NCI-H1092 treated with DMSO at 0.1 percent for 48 hours (cell line): ENCODE results near the gene NLRC3.
"Not testable (repeated sequence)": the region's sequence is repeated elsewhere in the genome, so short reads cannot be mapped to it uniquely, and the experiment has no call there.

Experiments
- DNase-seq: peaks from one replicate; lab custom pipeline; 2025; lab: John Stamatoyannopoulos, UW

Gene NLRC3

GRCh38 chr16:3513892-3514583 is 63.2 kb downstream of the NLRC3 start:
- no peak for DNase-seq

- no peak for DNase-seq
Observed at GRCh38 chr16:3511286-3512180, 65.7 kb downstream of the NLRC3 start.

DNA sequence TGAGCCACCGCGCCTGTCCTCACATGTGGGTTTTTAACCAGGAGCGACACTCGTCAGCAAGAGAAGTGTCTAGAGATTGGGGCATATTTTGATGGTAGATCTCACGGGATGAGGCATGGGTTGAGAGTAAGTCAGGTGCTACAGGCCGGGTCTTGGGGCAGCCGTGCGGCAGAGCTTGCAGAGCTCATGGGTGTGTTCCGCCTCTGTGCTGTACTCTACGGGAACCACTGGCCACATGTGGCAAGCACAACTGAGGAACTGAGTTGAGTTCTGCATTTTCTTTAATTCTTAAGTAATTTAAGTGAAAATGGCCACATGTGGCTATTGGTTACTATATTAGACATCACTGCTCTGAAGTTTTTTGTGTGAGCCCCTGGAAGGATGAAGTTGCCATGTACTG is 66.8 kb downstream of the NLRC3 start:
- DNase-seq = no peak

GRCh38 chr16:3509470-3509928 is 67.7 kb downstream of the NLRC3 start:
- no peak for DNase-seq

GRCh38 chr16:3508736-3509135 is 68.5 kb downstream of the NLRC3 start:
- DNase-seq = no peak

- no peak for DNase-seq
Observed at GRCh38 chr16:3503523-3503922, 73.7 kb downstream of the NLRC3 start.

DNA sequence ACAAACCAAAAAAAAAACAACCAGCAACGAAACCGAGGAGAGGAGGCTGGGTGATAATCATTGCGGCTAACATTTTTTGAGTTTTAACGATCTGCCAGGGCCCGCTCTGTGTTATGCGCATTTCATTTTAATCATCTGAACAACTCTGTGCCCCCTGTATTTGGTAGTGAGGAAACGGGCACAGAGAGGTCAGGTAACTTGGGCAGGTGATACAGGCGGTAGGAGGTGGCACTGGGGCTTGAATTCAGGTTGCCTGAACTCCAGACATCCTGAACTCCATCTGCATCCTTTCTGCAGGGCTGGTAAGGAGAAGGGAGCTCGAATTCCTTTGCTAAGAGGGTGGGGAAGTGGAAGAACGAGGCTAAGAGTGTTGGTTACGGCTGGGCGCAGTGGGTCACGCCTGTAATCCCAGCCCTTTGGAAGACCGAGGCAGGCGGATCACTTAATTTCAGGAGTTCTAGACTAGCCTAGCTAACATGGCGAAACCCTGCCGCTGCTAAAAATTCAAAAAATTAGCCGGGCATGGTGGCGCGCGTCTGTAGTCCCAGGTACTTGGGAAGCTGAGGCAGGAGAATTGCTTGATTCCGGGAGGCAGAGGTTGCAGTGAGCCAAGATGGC is 75.3 kb downstream of the NLRC3 start:
- DNase-seq = peak; percentile 3

- not testable (repeated sequence) for DNase-seq
Observed at GRCh38 chr16:3501412-3501761, 75.8 kb downstream of the NLRC3 start.

- no peak for DNase-seq
Observed at GRCh38 chr16:3498988-3499387, 78.2 kb downstream of the NLRC3 start.

GRCh38 chr16:3497771-3498170 is 79.4 kb downstream of the NLRC3 start:
- no peak for DNase-seq

- DNase-seq = no peak
Observed at GRCh38 chr16:3496386-3496785, 80.8 kb downstream of the NLRC3 start.

- no peak for DNase-seq
Observed at GRCh38 chr16:3495176-3495575, 82.0 kb downstream of the NLRC3 start, which contains the start of gene C16orf90. C16orf90 (minus strand) TSS chr16:3495489; CDS start chr16:3495421, 68 bp downstream.

GRCh38 chr16:3494386-3494973 is 82.7 kb downstream of the NLRC3 start:
- DNase-seq = no peak

DNA sequence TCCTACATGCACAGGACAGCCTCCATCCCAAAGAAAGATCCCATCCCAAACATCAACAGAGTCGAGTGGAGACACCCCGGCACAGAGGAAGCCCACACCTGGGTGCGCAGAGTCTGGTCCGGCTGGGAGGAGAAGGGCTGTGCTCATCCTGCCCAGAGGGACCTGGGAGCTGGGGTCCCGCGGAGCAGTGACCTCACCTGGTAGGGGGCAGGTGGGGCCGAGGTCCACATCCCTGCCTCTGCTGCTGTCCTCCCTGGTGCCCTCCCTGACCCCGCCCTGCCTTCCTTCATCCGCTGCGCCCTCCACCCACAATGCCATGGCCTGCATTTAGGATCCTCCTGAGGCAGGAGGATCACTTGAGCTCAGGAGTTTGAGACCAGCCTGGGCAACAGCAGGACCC is 84.8 kb downstream of the NLRC3 start:
- no peak for DNase-seq

GRCh38 chr16:3490911-3491629 is 86.1 kb downstream of the NLRC3 start:
- peak; percentile 69 for DNase-seq
